PFSK-1 (cell line): ENCODE results near the gene NFS1.

ENCODE experiments used
- POLR2AphosphoS5 ChIP-seq: IDR thresholded peaks from 2 replicates; pipeline ENCODE4 v1.6.1; 2012; ENCODE audit warnings: low read depth, mild to moderate bottlenecking, control low read depth, low read length, moderate library complexity
- TAF1 ChIP-seq: IDR thresholded peaks from 2 replicates; pipeline ENCODE4 v1.6.1; 2012; ENCODE audit warnings: low read length, control low read depth, borderline replicate concordance; ENCODE audit not compliant: insufficient read depth
- TF ChIP-seq, protein P1 (sequence below), 2 experiments: IDR thresholded peaks; 2 replicates each; pipeline versions ENCODE4 v1.6.1 to v1.8.0; 2011 to 2012; ENCODE audit warnings: low read depth in 2 of 2, low read length in 2 of 2, control low read depth in 1 of 2, inconsistent platforms in 1 of 2, mild to moderate bottlenecking in 1 of 2, moderate library complexity in 1 of 2; ENCODE audit not compliant: insufficient read depth in 1 of 2

DNA sequence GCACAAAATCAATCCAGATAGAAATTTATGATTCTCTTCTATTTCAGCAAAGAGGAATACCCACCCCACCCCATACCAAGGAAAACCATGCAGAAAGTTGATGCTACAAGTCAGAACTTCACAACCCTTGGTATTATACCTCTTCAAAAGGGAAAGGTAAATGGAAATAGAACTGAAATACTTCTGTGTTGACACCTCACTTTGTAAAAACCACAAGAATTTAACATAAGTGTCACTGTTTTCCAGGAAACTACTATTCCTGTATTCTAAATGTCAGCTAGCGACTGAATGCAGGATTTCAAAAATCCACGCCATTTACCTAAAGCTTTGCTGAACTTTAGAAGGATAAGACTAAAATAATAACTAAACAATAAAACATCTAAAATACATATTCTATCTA is 38.1 kb downstream of the NFS1 start:
- TF ChIP-seq, protein P1, sequence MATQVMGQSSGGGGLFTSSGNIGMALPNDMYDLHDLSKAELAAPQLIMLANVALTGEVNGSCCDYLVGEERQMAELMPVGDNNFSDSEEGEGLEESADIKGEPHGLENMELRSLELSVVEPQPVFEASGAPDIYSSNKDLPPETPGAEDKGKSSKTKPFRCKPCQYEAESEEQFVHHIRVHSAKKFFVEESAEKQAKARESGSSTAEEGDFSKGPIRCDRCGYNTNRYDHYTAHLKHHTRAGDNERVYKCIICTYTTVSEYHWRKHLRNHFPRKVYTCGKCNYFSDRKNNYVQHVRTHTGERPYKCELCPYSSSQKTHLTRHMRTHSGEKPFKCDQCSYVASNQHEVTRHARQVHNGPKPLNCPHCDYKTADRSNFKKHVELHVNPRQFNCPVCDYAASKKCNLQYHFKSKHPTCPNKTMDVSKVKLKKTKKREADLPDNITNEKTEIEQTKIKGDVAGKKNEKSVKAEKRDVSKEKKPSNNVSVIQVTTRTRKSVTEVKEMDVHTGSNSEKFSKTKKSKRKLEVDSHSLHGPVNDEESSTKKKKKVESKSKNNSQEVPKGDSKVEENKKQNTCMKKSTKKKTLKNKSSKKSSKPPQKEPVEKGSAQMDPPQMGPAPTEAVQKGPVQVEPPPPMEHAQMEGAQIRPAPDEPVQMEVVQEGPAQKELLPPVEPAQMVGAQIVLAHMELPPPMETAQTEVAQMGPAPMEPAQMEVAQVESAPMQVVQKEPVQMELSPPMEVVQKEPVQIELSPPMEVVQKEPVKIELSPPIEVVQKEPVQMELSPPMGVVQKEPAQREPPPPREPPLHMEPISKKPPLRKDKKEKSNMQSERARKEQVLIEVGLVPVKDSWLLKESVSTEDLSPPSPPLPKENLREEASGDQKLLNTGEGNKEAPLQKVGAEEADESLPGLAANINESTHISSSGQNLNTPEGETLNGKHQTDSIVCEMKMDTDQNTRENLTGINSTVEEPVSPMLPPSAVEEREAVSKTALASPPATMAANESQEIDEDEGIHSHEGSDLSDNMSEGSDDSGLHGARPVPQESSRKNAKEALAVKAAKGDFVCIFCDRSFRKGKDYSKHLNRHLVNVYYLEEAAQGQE (IDR thresholded peaks at IDR 0.05; ENCODE audit: insufficient read depth in 1 of 2, low read depth in 2 of 2, low read length in 2 of 2) = no peak
- no peak for TF ChIP-seq POLR2AphosphoS5
- no peak for TF ChIP-seq TAF1
